Natural killer cell treated with Interleukin-12 subunit alpha and Interleukin-12 subunit beta and Interleukin-15 and Interleukin-18, amount 100 ng/mL, for 72 hours (primary cell): ENCODE results near the gene LAT. TPM values are rescaled to one million over a fixed set of nuclear protein-coding genes. Genes with fewer than 3 reads are reported as not detected.

Experiments used
- ATAC-seq, 2 donors: fragments of 150-1000 bp; cut with Tn5 transposase in 1 of 2; sonication (Bioruptor Pico), chemical (Tn5 transposase) in 1 of 2; 2 replicates each; pipeline ENCODE4 v1.10.0; 2021
- DNase-seq: peaks from one replicate; pipeline ENCODE4 v3.0.0; 2022; ENCODE audit warnings: low spot score
- H3K27ac Mint-ChIP-seq, 2 donors: 1 replicate in 1 of 2; 2 replicates in 1 of 2; pipeline ENCODE4 v1.8.0; 2022; ENCODE audit warnings: mixed read lengths in 2 of 2, mild to moderate bottlenecking in 1 of 2, moderate library complexity in 1 of 2
- H3K27me3 Mint-ChIP-seq, 2 donors: 1 replicate in 1 of 2; 2 replicates in 1 of 2; pipeline ENCODE4 v1.8.0; 2022; ENCODE audit warnings: mixed read lengths in 2 of 2
- H3K36me3 Mint-ChIP-seq: one replicate; pipeline ENCODE4 v1.8.0; 2022; ENCODE audit warnings: mixed read lengths
- H3K4me1 Mint-ChIP-seq, 2 donors: 1 replicate in 1 of 2; 2 replicates in 1 of 2; pipeline ENCODE4 v1.8.0; 2022; ENCODE audit warnings: low read depth in 2 of 2, mixed read lengths in 2 of 2, mild to moderate bottlenecking in 1 of 2
- H3K4me3 Mint-ChIP-seq: one replicate; pipeline ENCODE4 v1.8.0; 2022; ENCODE audit warnings: mixed read lengths
- H3K9me3 Mint-ChIP-seq: 2 replicates; pipeline ENCODE4 v1.8.0; 2022; ENCODE audit warnings: mixed read lengths
- total RNA-seq, 2 donors: library from RNA; stranded (reverse); gene quantifications; one replicate each; pipeline ENCODE4 v1.2.3, GENCODE V29; 2022

Gene LAT
- total RNA-seq, 2 donors from 2014 or later: 56.3 to 108 TPM

DNA sequence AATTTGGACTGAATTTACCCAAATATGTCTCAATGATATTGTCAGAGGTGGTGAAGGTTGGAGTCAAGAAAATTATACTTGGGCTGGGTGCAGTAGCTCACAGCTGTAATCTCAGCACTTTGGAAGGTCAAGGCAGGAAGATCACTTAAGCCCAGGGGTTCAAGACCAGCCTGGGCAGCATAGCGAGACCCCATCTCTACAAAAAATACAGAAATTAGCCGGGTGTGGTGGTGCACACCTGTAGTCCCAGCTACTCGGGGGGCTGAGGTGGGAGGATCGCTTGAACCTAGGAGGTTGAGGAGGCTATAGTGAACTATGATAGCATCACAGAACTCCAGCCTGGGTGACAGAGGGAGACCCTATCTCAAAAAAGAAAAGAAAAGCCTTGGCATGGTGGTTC, 40.9 kb downstream of the LAT start:
- H3K27me3 Mint-ChIP-seq: peaks cover 0 to 2% of the 10 kb centered on the region in 2 donors
- H3K4me1 Mint-ChIP-seq: peaks cover 5 to 17% of the 10 kb centered on the region in 2 donors
- H3K27ac Mint-ChIP-seq: no peak overlapping the region
- H3K4me3 Mint-ChIP-seq: no peak overlapping the region
- DNase-seq (no peak), ATAC-seq (no peak)
- no peaks in the 10 kb centered on the region for H3K36me3 Mint-ChIP-seq
- H3K9me3 Mint-ChIP-seq: no peaks in the 10 kb centered on the region

DNA sequence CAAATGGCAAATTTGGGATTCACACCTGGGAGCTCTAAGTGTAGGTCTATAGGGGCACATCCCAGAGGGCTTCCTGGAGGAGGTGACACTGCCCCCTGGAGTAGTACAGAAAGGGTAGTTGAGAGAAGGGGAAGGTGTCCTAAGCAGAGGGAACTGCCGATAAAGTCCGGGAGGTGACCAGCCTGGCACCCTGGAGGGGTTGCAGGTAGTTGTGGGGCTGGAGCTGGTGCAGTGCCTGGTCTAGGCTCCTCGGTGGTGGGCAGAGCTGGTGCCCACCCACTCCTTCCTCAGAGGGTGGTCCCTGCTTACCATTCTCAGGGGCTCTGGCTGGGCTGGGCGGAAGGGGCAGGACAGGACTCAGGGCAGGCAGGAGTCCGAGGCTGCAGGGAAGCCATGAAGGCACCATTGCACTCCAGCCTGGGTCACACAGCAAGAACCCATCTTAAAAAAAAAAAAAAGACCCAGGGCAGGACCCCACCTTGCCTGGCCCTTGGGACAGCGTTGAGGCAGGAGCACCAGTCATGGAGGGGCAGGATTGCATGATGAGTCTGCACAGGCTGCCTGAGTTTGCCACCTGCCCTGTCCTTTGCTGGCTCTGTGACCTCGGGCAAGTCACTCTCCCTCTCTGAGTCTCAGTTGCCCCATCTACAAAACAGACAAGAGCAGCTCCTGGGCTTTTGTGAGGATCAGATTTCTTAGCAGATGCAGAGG, 43.8 kb downstream of the LAT start:
- peaks cover 3 to 11% of the 10 kb centered on the region in 2 donors for H3K4me1 Mint-ChIP-seq
- no peak for DNase-seq
- H3K9me3 Mint-ChIP-seq: no peaks in the 10 kb centered on the region
- no peaks in the 10 kb centered on the region for H3K27me3 Mint-ChIP-seq
- peak in 1 of 2 donors; percentile 17 for ATAC-seq
- H3K4me3 Mint-ChIP-seq: peak overlapping the region; percentile 32
- H3K36me3 Mint-ChIP-seq: no peaks in the 10 kb centered on the region
- peak overlapping the region in 1 of 2 donors; percentile 18 for H3K27ac Mint-ChIP-seq

DNA sequence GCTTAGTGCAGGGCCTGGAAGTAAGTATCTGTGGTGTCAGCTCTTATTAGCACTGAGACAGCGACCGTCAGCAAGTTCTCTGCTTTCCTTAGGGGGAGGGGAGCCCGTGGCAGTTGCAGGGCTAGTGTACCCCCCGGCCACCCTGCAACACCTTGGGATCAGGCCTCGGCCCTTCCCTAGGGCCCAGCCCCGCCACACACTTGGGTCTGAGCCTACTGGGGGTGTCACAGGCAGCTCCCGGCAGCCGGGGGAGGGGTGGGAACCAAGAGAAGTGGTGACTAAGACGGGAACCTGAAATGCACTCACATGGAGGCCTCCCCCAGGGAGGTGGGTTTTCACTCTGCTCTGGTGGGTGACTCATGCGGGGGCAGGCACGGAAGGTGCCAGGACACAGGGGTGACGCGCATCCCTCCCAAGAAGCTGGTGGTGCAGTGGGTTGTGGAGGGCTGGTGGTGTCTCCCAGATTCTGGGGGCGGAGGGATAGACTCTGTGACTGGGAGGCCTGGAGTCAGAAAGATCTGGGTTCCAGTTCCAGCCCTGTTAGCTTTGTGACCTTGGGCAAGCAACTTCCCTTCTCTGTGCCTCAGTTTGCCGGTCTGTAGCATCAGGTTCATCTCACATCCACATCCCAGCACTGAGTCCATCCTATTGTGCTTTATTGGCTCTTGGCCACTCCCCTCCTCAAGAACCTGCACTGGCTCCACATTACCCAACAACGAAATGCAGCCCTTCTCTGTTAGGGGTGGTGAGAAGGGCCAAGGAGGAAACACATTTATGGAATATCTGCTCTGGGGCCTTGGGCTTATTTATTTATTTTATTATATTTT, 44.5 kb downstream of the LAT start:
- ATAC-seq: peak; percentile 82 to 99

DNA sequence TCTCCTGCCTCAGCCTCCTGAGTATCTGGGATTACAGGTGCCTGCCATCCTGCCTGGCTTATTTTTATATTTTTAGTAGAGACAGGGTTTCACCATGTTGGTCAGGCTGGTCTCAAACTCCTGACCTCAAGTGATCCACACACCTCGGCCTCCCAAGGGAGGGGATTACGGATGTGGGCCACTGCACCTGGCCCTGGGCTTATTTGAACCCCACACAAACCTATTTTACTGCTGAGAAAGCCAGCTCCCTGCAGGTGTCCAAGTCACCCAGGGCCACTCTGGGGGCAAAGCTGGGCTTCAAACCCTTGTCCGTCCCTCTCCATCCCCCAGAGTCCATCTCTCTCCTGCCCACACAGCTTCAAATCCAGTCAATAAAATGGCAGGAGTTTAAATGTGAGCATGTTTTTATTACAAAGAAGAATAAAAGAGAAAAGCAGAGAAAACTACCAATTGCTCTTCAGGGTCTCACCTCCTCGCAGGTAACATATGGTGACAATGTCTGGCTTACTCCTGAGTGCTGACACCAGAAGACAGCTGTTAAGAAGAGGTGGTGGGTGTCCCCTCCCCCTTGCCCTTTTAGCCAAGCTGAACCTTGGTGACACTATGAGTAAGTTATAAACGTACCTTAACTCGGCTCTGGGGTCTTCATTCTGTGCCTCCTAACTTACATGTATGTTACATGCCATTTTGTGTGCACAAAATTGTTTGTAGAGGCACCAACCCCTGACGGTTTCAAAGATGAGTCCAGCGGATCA, 45.4 kb downstream of the LAT start:
- DNase-seq: no peak
- Mint-ChIP-seq H3K27me3 (no peaks in the 10 kb centered on the region), H3K36me3 (no peaks in the 10 kb centered on the region), H3K4me3 (no peak overlapping the region), H3K4me1 (peaks cover 3 to 11% of the 10 kb centered on the region in 2 donors), H3K9me3 (no peaks in the 10 kb centered on the region), H3K27ac (no peak overlapping the region)
- ATAC-seq: no peak

More for the DNA sequence above, 44.5 kb downstream of the LAT start:
- Mint-ChIP-seq H3K9me3 (no peaks in the 10 kb centered on the region), H3K4me3 (peak overlapping the region; percentile 32), H3K4me1 (peaks cover 3 to 11% of the 10 kb centered on the region in 2 donors), H3K36me3 (no peaks in the 10 kb centered on the region), H3K27ac (no peak overlapping the region), H3K27me3 (no peaks in the 10 kb centered on the region)
- peak; percentile 69 for DNase-seq

Other genes starting within 250 kb of the LAT start
- 1 to 10 TPM; 4.9 to 7.8 TPM for gene NPIPB9, start 233.3 kb upstream of the LAT start, total RNA-seq
- gene ATXN2L, start 162.1 kb upstream of the LAT start, total RNA-seq: 100 to 1,000 TPM; 263 to 336 TPM
- gene TUFM, start 138.7 kb upstream of the LAT start, total RNA-seq: 100 to 1,000 TPM; 183 to 358 TPM
- gene SH2B1, start 121.2 kb upstream of the LAT start, total RNA-seq: 10 to 100 TPM; 41.6 to 82.8 TPM
- 1 to 10 TPM; 1.4 to 5.0 TPM for gene ATP2A1, start 106.6 kb upstream of the LAT start, total RNA-seq
- 10 to 100 TPM; 38.4 to 42.5 TPM for gene RABEP2, start 59.8 kb upstream of the LAT start, total RNA-seq
- 1 to 10 TPM in 1 of 2 donors, not detected in 1; 1.7 TPM for gene CD19, start 53.1 kb upstream of the LAT start, total RNA-seq
- gene NFATC2IP, start 34.1 kb upstream of the LAT start, total RNA-seq: 100 to 1,000 TPM in 1 of 2 donors, 10 to 100 TPM in 1; 95.4 to 153 TPM
- gene SPNS1, start 10.3 kb upstream of the LAT start, total RNA-seq: 10 to 100 TPM; 30.1 to 41.3 TPM